VCaP (cell line): Measurements from ENCODE around the gene FBLN5.

Experiments
- H3K27ac ChIP-seq: fragments of 450-650 bp; 2 replicates; pipeline ENCODE4 v1.5.1; 2017
- TF ChIP-seq, protein P1 (sequence below): fragments of 450-650 bp; conservative IDR thresholded peaks from 2 replicates; pipeline ENCODE4 v1.5.1; 2017; ENCODE audit warnings: mild to moderate bottlenecking, moderate library complexity

Gene FBLN5

DNA sequence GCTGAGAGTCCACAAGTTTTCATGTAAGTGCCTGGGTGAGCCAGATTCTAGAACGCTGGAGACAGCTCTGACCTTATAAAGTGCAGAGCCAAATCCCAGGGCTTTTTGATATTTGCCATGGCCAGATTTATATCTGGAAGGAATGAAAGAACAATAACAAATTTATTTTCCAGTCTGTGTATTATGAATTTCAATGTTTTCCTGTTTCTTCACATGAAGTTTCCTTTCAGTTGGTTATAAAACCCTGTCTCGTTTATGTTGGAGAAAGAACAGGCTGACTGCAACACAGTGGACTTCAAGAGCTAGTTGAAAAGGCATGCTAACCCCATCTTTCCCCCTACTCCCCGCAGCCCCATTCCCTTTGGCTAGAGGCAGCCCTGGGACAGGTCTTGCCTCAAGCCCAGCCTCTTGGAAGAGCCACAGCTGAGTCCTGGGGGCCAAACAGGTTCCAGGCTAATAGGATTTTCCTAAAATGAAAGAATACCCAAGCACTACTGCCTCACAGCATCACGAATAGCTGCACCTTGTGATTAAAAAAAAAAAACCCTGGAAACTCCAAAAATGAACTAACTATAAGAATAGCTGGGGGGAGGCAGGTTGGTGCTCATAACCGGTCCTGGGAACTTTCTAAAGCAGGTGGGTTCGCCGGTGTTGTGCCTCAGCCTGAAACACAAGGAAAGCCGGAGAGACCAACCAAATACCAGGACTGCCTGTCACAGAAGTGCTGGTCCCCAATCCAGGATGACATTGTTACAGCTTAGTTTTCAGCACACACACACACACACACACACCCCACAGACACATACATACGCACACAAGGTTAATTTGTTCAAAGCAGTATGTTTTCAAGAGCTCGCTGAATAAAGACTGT lies 1.5 kb downstream of the FBLN5 start:
- no peak overlapping the region for H3K27ac ChIP-seq
- TF ChIP-seq, protein P1, sequence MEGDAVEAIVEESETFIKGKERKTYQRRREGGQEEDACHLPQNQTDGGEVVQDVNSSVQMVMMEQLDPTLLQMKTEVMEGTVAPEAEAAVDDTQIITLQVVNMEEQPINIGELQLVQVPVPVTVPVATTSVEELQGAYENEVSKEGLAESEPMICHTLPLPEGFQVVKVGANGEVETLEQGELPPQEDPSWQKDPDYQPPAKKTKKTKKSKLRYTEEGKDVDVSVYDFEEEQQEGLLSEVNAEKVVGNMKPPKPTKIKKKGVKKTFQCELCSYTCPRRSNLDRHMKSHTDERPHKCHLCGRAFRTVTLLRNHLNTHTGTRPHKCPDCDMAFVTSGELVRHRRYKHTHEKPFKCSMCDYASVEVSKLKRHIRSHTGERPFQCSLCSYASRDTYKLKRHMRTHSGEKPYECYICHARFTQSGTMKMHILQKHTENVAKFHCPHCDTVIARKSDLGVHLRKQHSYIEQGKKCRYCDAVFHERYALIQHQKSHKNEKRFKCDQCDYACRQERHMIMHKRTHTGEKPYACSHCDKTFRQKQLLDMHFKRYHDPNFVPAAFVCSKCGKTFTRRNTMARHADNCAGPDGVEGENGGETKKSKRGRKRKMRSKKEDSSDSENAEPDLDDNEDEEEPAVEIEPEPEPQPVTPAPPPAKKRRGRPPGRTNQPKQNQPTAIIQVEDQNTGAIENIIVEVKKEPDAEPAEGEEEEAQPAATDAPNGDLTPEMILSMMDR = no peak

DNA sequence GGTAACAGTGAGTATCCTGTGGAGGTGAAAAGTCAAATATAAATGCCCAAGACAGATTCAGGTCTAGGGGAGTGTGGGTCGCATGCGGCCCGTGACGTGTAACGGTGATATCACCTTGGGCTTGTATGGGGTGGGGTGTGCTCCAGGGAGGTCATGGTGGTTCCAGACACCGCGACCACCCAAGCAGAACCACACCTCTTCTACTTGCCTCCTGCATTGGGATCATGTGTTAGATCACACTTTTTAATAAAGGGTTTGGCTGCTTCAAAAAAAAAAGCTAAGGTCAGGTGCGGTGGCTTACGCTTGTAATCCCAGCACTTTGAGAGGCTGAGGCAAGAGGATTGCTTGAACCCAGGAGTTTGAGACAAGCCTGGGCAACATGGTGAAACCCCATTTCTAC lies 4.5 kb downstream of the FBLN5 start:
- TF ChIP-seq, protein P1 = no peak
- H3K27ac ChIP-seq = no peak overlapping the region

DNA sequence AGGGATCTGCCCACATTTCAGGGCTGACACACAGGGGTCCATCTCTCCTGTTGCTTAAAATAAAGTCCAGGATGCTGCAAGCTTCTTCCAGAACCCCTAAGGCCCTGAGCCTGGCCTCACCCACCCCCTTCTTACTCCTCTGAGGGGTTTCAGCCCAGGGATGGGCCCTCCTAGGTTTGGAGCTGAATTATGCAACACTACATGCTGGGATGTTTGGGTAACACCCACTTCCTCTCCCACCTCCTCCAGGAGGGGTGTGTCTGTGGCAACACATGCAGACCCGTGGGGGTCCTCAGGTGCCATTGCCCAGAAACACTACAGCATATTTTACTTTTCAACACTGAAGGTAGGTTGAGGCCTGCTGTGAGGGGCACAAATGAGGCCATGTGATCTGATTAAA lies 5.4 kb downstream of the FBLN5 start:
- TF ChIP-seq, protein P1 = no peak
- H3K27ac ChIP-seq = no peak overlapping the region

DNA sequence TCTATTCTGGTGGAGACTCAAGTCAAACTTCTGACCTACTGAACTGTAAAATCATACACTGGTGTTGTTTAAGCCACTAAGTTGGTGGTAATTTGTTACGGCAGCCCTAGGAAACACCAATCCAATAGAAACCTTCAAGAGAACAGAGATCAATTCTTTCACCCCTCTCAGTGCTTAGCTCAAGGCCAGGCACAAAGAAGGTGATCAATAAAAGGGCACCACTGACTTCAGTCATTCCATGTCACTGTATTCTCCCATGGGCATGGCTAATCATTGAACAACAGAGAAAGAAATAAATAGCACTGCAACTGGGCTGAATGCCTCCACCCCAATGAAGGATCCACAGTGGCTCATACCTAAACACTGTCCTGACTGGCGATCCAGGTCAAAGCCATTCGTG lies 7.3 kb downstream of the FBLN5 start:
- TF ChIP-seq, protein P1 = no peak
- H3K27ac ChIP-seq = no peak overlapping the region

DNA sequence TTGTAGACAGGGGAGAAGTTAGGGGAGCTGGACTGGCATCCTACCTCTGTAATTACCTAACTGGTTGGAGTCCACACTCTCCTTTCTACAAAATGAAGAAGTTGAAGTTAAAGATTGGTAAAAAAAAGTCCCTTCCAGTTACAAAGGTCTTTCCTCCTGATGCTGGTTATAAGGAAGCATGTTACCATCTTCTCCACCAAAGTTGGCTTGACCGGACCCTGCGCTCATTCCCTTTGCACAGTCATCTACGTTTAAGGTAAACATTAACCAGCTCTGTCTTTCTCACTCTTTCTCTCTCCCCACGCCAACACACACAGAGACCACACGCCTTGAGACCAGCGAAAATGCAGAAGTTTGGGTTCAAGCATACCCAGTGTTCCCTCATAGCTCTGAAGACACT lies 11.9 kb downstream of the FBLN5 start:
- H3K27ac ChIP-seq = no peak overlapping the region
- TF ChIP-seq, protein P1 = no peak

DNA sequence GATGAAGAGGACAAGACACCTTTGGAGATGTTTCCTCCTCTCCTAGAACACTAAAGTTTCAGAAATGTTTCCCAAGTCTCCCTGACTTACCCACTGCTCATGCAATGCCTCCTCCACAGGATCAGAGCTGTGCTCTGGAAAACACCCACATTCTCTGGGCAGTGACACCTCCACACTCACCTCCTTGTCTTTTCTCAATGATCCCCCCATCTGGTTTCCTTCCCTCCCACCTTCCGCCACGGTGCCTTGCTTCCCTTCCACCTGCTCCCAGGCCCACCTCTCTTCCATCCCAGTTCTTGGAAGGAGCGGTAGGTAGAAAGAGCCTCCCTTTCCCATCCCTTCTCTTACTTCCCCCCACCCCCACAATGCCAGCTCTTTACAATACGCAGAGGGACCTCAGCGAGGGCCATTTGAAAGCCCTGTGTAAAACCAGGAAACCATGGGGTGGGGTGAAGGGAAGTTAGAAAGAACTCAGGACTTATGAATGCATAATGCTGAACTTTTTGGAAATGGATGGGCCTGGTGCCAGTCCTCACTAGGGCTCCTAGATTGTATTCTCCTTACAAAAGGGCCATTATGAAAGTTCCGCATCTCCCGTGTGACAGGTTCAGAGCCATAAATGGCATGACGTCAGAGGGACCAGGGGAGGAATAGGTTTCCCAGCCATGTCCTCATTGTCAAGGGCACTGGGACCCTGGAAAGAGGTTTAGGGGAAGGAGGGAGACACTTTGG lies 12.8 kb downstream of the FBLN5 start:
- H3K27ac ChIP-seq = no peak overlapping the region
- TF ChIP-seq, protein P1 = no peak

DNA sequence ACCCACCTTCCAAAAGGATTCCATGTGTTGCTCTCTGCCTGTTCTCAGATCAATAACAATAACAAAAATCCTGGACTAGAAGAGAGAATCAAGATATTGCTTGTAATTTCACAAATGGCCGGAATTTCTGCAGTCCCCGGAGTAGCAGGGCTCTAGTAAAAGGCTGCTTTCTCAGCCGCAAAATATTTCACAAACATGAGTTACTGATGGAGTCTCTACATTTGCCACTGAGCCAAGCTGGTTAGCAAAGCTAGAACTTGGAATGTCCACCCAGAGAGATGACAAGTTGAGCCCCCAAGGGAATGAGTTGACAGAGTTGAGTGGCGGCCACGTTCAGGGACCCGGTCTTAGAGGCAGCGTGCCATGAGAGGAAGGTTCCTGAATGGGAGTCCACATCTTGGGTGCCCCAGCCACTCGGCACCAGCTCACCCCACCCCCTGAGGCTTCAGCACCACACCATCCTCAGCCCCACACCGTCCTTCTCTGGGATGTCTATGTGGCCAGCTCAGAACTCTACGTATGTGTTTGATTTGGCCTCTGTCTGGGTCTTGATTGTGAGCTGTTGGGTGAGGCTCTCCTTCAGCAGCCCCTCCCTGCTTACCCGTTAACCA lies 15.9 kb downstream of the FBLN5 start:
- TF ChIP-seq, protein P1 = no peak
- H3K27ac ChIP-seq = no peak overlapping the region
